ENCODE measurements around the gene MINAR2.

Gene MINAR2

GRCh38 chr5:129781594-129781993, 33.7 kb downstream of the MINAR2 start:
- FAIRE-seq (no peak), DNase-seq (ENCODE audit: insufficient read length) (no peak)
- TF ChIP-seq POLR2AphosphoS5 (IDR thresholded peaks at IDR 0.05; ENCODE audit: low read depth, low read length) (no peak), POLR2A (IDR thresholded peaks at IDR 0.05; ENCODE audit: low read depth, low read length) (no peak), TAF1 (IDR thresholded peaks at IDR 0.05; ENCODE audit: borderline replicate concordance, low read depth, low read length) (no peak)

GRCh38 chr5:129803403-129803802, 55.5 kb downstream of the MINAR2 start:
- FAIRE-seq = no peak

GRCh38 chr5:129804705-129805104, 56.8 kb downstream of the MINAR2 start:
- DNase-seq (ENCODE audit: insufficient read length) (no peak), FAIRE-seq (no peak)
- TF ChIP-seq POLR2AphosphoS5 (IDR thresholded peaks at IDR 0.05; ENCODE audit: low read depth, low read length) (no peak), POLR2A (IDR thresholded peaks at IDR 0.05; ENCODE audit: low read depth, low read length) (no peak), TAF1 (IDR thresholded peaks at IDR 0.05; ENCODE audit: borderline replicate concordance, low read depth, low read length) (no peak)

More at GRCh38 chr5:129803403-129803802, 55.5 kb downstream of the MINAR2 start:
- DNase-seq (ENCODE audit: insufficient read length) = no peak
- TF ChIP-seq POLR2A (IDR thresholded peaks at IDR 0.05; ENCODE audit: low read depth, low read length) = no peak
- TF ChIP-seq POLR2AphosphoS5 (IDR thresholded peaks at IDR 0.05; ENCODE audit: low read depth, low read length) = no peak
- no peak for TF ChIP-seq TAF1 (IDR thresholded peaks at IDR 0.05; ENCODE audit: borderline replicate concordance, low read depth, low read length)

- TF ChIP-seq POLR2AphosphoS5 (IDR thresholded peaks at IDR 0.05; ENCODE audit: low read depth, low read length) (no peak), TAF1 (IDR thresholded peaks at IDR 0.05; ENCODE audit: borderline replicate concordance, low read depth, low read length) (no peak), POLR2A (IDR thresholded peaks at IDR 0.05; ENCODE audit: low read depth, low read length) (no peak)
- DNase-seq (ENCODE audit: insufficient read length) (no peak), FAIRE-seq (no peak)
Measured at GRCh38 chr5:129807162-129807814, 59.4 kb downstream of the MINAR2 start.
